Measurements from ENCODE around the gene GMCL2. TPM values are rescaled to one million over a fixed set of nuclear protein-coding genes. Genes with fewer than 3 reads are reported as not detected.

GMCL2 gene
- total and polyA plus RNA-seq, 2 experiments from 2014 or later, result 0.07 TPM; not detected in 1

- TF ChIP-seq ZNF462 (CRISPR knock-in tag; IDR thresholded peaks at IDR 0.05), result no peak
- no peak for TF ChIP-seq NANOG (IDR thresholded peaks at IDR 0.05; ENCODE audit: borderline replicate concordance)
- no peak for TF ChIP-seq ZNF331 (CRISPR knock-in tag; IDR thresholded peaks at IDR 0.05; ENCODE audit: low read depth)
- no peak for TF ChIP-seq JUNB (IDR thresholded peaks at IDR 0.05; ENCODE audit: unreplicated experiment)
- no peak for TF ChIP-seq ETS1 (IDR thresholded peaks at IDR 0.05)
These were observed 5.1 kb upstream of the GMCL2 start (continued) for GRCh38 chr5:178192244-178192643.

GRCh38 chr5:178191661-178192060, 4.5 kb upstream of the GMCL2 start:
- Mint-ChIP-seq H3K27ac (no peak overlapping the region), H3K36me3 (ENCODE audit: low read depth) (peaks cover 24% of the 10 kb centered on the region), H3K4me1 (peaks cover 20% of the 10 kb centered on the region), H3K27me3 (ENCODE audit: insufficient read depth, low read depth, poor library complexity) (peaks cover 15% of the 10 kb centered on the region), H3K4me3 (no peak overlapping the region), H3K9me3 (peaks cover 38% of the 10 kb centered on the region)
- Histone ChIP-seq H3K79me2 (replicated peaks; ENCODE audit: insufficient read depth) (no peaks in the 10 kb centered on the region), H2AFZ (no peak overlapping the region), H3K27me3 (ENCODE audit: insufficient read depth) (no peaks in the 10 kb centered on the region), H3K36me3 (ENCODE audit: insufficient read depth) (0 out of 2 replicates have a peak, but pooled peaks cover 2% of the 10 kb centered on the region), H3K4me3 (no peak overlapping the region), H4K20me1 (replicated peaks; ENCODE audit: insufficient read depth) (no peaks in the 10 kb centered on the region), H3K4me1 (ENCODE audit: insufficient read depth) (no peaks in the 10 kb centered on the region), H3K9me2 (ENCODE audit: insufficient read depth) (no peaks in the 10 kb centered on the region), H3F3A (replicated peaks; ENCODE audit: low read depth) (0 out of 2 replicates have a peak, but pooled peaks cover 3% of the 10 kb centered on the region), H3K4me2 (no peak overlapping the region), H3K27ac (ENCODE audit: low read depth) (no peak overlapping the region)
- DNase-seq (ENCODE audit: low spot score) (no peak), ATAC-seq (no peak)
- TF ChIP-seq JUNB (IDR thresholded peaks at IDR 0.05; ENCODE audit: unreplicated experiment) (no peak), EZH2 (IDR thresholded peaks at IDR 0.05; ENCODE audit: low read depth, unreplicated experiment) (no peak), REST (IDR thresholded peaks at IDR 0.05; ENCODE audit: unreplicated experiment) (no peak), EZH2phosphoT487 (IDR thresholded peaks at IDR 0.05; ENCODE audit: unreplicated experiment) (no peak), CREB1 (CRISPR knock-in tag; IDR thresholded peaks at IDR 0.05; ENCODE audit: low read depth) (no peak), ZNF331 (CRISPR knock-in tag; IDR thresholded peaks at IDR 0.05; ENCODE audit: low read depth) (no peak), CTCF (conservative IDR thresholded peaks at IDR 0.05; ENCODE audit: low read depth in 2 of 2) (no peak), NANOG (IDR thresholded peaks at IDR 0.05; ENCODE audit: borderline replicate concordance) (no peak), STAT1 (IDR thresholded peaks at IDR 0.05; ENCODE audit: unreplicated experiment) (no peak), POLR2AphosphoS5 (IDR thresholded peaks at IDR 0.05; ENCODE audit: low read depth) (no peak), ZNF114 (CRISPR knock-in tag; IDR thresholded peaks at IDR 0.05) (no peak)

Data from GM23338 (cell line).